GM18502 (cell line): Measurements from ENCODE around the gene CCSAP.
"Not testable (repeated sequence)": the region's sequence is repeated elsewhere in the genome, so short reads cannot be mapped to it uniquely, and the experiment has no call there.

Source experiments
- ATAC-seq: cut with Tn5 transposase; IDR thresholded peaks from one replicate; pipeline ENCODE4 v1.9.1; 2021; ENCODE audit warnings: mild to moderate bottlenecking; ENCODE audit not compliant: unreplicated experiment, poor library complexity

CCSAP gene

DNA sequence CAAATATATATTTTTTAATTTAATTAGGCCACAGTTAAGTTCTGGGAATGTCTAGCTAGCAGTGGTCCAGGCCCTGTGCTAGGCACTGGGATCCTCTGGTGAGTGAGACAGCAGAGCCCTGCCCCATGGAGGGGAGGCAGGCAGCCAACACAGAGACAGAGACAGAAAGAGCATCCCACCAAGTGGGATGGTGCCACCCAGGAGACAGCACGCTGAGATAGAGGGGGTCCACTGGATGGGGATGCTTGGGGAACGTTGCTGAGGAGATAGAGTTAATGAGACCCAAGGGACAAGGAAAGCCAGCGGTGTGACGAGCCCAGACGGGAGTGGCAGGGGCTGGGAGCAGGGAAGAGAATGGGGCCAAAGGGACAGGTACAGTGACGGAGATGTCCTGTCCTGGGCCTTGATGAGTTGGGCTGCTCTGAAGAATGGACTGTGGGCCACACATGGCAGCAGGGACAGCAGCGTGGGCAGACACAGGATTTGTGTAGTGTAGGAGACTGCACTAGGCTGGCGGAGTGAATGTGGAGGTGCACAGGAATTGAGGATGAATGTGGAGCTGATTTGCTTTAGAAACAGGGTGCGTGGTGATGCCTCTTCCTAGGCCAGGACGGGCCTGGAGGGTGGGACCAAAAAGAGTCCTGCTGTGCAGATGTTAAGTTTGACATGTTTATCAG lies 49.2 kb downstream of the CCSAP start:
- no peak for ATAC-seq

DNA sequence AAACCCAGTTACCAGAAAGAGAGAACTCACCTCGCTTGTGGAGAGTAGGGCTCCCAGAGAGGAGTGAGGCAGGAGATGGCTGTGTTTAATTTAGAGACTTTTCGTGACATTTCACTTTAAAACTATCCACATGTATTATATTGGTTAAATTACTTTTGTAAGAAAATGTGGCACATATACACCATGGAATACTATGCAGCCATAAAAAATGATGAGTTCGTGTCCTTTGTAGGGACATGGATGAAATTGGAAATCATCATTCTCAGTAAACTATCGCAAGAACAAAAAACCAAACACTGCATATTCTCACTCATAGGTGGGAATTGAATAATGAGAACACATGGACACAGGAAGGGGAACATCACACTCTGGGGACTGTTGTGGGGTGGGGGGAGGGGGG lies 51.2 kb downstream of the CCSAP start:
- not testable (repeated sequence) for ATAC-seq

- no peak for ATAC-seq
These were observed 54.3 kb downstream of the CCSAP start for GRCh38 chr1:229288516-229288915.

- no peak for ATAC-seq
These were observed 55.6 kb downstream of the CCSAP start for GRCh38 chr1:229287267-229287666.

DNA sequence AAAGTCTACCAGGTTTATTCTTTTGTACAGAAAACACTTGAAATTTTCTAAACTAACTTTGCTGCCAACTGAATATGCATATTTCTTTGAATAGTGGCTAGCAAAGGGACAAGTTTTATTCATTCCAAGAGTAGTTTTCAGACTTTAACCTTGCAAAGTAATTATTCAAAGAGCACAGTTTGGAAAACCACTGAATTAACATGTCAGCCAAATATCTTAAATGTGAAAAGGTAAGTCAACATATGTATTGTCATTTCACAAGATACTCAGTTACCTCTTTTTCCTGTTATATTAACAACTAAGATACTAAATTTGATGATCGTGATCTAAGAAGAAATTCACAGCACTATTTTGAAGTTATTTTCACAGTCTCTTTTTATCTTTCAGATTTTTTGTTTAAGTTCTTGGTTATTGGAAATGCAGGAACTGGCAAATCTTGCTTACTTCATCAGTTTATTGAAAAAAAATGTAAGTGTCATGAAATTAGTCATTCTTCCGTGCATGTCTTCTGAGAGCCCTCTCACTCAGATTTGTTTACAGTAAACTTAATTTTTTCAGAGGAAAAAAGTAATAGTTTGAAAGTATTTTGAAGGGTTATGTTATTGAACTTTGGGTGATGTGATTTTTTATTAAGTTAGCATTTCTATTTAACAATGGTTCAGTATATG lies 56.6 kb downstream of the CCSAP start:
- no peak for ATAC-seq

DNA sequence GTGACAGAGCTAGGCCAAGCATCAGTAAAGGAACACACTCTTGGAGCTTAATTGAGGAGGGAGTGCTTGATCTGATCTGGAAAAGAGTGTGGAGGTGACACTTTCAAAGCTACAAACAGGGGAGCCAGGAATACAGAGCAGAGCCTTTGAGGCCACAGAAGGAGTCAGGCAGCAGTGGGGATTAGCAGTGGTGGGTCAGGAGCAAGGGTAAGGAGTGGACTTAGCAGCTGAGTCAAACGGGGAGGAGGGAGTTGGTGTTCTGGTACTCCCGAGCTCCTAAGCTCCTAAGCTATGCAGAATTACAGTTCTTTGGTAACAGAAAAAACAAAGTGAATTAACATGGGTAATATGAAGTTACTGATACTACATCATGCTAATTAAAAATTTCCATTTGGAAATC lies 57.4 kb downstream of the CCSAP start:
- no peak for ATAC-seq

- no peak for ATAC-seq
These were observed 58.0 kb downstream of the CCSAP start for GRCh38 chr1:229284887-229285286.

DNA sequence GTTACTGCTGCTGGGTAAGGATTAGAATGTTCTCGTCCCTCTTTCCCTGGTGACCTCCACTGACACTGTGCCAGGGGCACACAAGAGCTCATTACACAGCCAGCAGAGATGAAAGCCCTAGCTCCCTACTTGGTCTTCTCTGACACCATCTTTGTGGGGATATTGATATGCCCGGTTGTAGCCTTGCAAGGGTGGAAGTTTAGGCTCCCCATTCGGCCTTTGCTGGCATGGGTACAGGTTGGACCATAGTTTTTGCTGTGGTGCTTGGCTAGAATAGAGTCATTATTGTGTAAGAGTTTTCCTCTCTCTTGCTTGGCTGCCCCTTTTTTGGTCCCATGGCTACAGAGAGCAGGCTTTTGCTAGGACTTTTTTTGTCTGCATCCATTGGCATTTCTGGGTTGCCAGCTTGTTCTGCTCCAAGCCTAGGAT lies 59.6 kb downstream of the CCSAP start:
- no peak for ATAC-seq

GRCh38 chr1:229282295-229282823 lies 60.5 kb downstream of the CCSAP start:
- ATAC-seq = no peak

DNA sequence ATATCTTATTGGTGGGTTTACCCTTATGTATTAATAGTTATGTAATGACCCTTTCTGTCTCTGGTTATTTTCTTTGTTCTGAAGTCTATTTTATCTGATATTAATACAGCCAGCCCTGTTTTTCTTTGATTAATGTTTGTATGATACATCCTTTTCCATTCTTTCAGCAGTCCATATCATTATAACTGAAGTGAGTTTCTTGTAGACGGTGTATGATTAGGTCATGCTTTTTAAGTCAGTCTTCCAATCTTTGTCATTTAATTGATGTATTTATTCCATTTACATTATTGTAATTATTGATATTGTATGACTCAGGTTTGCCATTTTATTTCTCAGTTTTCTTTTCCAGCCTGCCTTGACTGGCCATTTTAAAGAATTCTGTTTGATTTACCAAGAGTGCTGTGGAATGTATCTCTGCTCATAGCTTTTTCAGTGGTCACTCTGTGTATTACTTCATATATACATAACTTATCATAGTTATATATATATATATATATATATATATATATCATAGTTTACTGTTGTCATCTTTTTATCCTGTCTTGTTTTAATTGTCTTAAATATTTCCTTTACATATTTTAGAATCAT lies 61.4 kb downstream of the CCSAP start:
- no peak for ATAC-seq

GRCh38 chr1:229280921-229281320 lies 61.9 kb downstream of the CCSAP start:
- no peak for ATAC-seq

DNA sequence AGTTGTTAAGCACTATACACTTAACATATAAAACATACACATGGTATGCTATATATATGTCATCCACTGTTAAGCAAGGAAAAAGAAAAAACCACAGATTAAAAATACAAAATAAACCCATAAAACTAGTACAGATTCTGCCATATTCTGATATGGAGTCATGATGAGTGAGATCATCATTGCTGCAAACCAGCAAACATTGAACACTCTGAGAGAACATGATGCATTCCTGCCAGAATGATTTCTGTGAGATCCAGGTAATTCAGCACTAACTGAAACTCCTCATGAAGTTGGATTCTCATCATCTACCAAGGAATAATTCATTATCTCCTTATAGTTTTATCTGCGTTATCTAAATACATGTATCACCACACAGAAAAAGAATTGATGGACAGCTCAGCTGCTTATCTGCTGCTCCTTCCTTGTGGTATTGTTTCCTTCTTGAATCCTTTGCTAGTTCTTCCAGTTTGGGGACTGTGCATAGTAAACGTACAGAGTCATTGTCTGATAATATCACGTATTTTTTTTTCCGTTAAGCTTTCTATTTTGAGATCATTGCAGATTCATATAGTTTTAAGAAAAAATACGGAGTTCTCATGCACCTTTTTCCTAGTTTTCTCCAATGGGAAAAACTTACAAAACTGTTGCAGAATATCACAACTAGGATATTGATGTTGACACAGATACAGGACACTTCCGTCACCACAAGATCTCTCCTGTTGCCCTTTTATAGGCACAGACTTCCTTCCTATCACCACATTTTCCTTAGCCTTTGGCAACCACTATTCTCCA lies 62.6 kb downstream of the CCSAP start:
- ATAC-seq = no peak

DNA sequence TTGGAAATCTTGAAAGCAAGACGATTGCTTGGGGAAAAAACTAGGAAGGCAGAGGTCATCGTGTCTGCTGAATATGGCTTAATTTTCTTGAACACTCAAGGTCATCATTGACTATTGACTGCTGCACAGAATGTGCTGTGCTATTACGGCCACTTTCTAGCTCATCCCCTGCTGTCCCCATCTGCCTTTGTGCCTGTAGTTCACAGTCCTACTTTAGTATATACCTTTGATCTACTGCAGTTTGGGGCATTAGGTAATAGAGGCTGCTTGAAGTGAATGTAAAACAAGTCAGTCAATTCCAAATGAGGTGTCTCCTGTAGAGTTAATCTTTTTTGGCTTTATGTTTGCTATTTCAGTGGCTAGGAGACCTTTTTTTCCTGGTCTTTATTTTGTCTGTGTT lies 63.6 kb downstream of the CCSAP start:
- no peak for ATAC-seq

DNA sequence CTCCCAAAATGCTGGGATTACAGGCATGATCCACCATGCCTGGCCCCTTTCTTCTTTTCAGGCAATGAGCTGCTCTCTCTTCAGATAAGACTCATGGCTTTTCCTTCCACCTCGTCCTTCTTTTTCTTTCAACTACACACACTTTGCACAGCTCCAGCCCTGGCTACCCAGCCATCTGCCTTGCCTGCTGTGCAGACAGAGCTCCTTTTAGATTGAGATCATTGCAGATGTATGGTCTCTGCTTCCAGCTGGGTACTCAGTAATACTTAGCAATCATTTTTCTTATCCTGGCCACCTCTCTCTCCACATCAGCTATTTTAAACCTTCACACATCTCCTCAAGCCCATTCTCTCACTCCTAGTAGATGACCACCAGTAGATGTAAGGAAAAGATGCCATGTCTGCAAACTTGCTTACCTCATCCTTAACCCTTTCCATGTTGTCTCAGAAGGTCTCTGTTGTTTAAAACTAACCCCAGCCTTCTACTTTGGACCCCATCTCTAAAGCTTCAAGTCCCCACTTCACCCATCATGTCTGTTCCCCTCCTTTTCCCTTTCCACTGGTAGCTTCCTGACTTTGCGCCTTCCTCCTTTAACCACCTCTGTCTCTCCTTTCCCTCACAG lies 64.6 kb downstream of the CCSAP start:
- no peak for ATAC-seq

DNA sequence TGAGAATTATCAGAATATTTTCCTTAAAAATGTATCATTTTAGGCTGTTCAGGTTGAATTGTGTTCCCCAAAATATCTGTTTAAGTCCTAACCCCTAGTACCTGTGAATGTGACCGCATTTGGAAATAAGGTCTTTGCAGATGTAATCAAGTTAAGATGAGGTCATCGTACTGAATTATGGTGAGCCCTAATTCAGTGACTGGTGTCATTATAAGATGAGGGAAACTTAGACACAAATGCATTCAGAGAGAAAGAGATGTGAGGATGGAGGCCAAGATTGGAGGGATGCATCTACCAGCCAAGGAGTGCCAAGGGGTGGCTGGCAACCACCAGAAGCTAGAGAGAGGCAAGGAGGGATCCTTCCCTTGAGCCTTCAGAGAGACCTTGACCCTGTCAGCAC lies 67.8 kb downstream of the CCSAP start:
- no peak for ATAC-seq

DNA sequence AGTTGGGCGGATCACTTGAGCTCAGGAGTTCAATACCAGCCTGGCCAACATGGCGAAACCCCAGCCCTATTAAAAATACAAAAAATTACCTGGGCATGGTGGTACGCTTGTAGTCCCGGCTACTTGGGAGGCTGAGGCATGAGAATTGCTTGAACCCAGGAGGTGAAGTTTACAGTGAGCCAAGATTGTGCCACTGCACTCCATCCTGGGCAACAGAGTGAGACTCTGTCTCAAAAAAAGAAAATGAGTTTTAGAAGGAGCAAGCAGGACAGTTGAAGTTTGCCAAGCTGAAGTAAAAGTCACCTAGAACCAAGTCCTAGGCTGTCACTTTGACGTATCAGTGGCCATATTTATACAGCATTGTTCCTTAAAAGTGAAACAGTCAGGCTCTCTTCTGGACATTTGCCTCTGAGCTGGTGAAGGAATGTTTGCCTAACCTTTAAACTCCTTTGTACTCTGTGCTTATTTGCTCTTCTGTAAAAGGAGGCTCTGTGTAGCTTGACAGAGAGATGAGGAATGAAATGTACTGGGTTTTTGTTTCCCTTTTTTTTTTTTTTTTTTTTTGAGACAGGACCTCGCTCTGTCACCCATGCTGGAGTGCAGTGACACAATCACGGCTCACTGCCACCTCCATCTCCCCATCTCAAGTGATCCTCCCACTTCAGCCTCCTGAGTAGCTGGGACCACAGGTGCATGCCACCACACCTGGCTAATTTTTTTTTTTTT lies 69.2 kb downstream of the CCSAP start:
- ATAC-seq = no peak

GRCh38 chr1:229272164-229273158 lies 70.4 kb downstream of the CCSAP start:
- no peak for ATAC-seq

- peak; percentile 49 for ATAC-seq
These were observed 71.2 kb downstream of the CCSAP start for GRCh38 chr1:229271448-229272159.
